Activated B cell treated with CpG ODN at 0.5 μM for 24 hours (primary cell): ENCODE data around the gene GPR21. TPM values are rescaled to one million over a fixed set of nuclear protein-coding genes. Genes with fewer than 3 reads are reported as not detected.
A peak's percentile ranks its signal among the peaks of the same experiment; 100 is the strongest.

Source experiments
- ATAC-seq: fragments of 200-7000 bp; cut with Tn5 transposase; one replicate; pipeline ENCODE4 v1.10.0; 2021; ENCODE audit warnings: low read depth, mild to moderate bottlenecking, moderate library complexity
- CTCF ChIA-PET: fragments of 350-600 bp; sonication (Branson Sonifier 250); formaldehyde crosslinking; loops from one replicate; lab custom pipeline; 2021; ENCODE audit warnings: antibody characterized with exemption; lab: Charles Lee
- POLR2A ChIA-PET: fragments of 350-600 bp; sonication (Branson Sonifier 250); formaldehyde crosslinking; loops from one replicate; lab custom pipeline; 2021; ENCODE audit warnings: antibody characterized with exemption; lab: Charles Lee
- DNase-seq: peaks from one replicate; pipeline ENCODE4 v3.0.0; 2022
- H3K27ac Mint-ChIP-seq: one replicate; pipeline ENCODE4 v1.8.0; 2020; ENCODE audit warnings: mixed read lengths
- H3K27me3 Mint-ChIP-seq: one replicate; pipeline ENCODE4 v1.8.0; 2021; ENCODE audit warnings: mixed read lengths
- H3K36me3 Mint-ChIP-seq: one replicate; pipeline ENCODE4 v1.8.0; 2021; ENCODE audit warnings: low read depth, mixed read lengths
- H3K4me1 Mint-ChIP-seq: one replicate; pipeline ENCODE4 v1.8.0; 2021; ENCODE audit warnings: mixed read lengths
- H3K4me3 Mint-ChIP-seq: one replicate; pipeline ENCODE4 v1.8.0; 2020; ENCODE audit warnings: mild to moderate bottlenecking, mixed read lengths
- H3K9me3 Mint-ChIP-seq: one replicate; pipeline ENCODE4 v1.8.0; 2020; ENCODE audit warnings: mixed read lengths
- CTCF ChIP-seq: fragments of 200-600 bp; IDR thresholded peaks from one replicate; pipeline ENCODE4 v1.8.0; 2022; ENCODE audit warnings: antibody characterized with exemption, mild to moderate bottlenecking
- intact Hi-C: fragments of 100-400 bp; cut with micrococcal nuclease; formaldehyde crosslinking; loops from one replicate; pipeline ENCODE4 v1.15.1; 2024
- total RNA-seq: library from RNA; stranded (reverse); gene quantifications from 2 replicates; pipeline ENCODE4 v1.2.3, GENCODE V29; 2022

GPR21 gene
- total RNA-seq, 1 donor from 2014 or later, result 1.6 TPM

GRCh38 chr9:123067136-123067535, 33.7 kb downstream of the GPR21 start:
- intact Hi-C loops, result no loop called here
- H3K27me3 Mint-ChIP-seq, result no peaks in the 10 kb centered on the region
- DNase-seq (no peak), ATAC-seq (no peak)
- no peak overlapping the region for H3K4me3 Mint-ChIP-seq
- TF ChIP-seq CTCF, result no peak
- no peaks in the 10 kb centered on the region for H3K9me3 Mint-ChIP-seq
- ChIA-PET CTCF (interaction anchor here (1.4 kb wide), 1 partner anchor 283 kb away, joined by 4 read pairs; no protein-coding TSS in a partner anchor), POLR2A (no interaction called here)
- no peak overlapping the region for H3K27ac Mint-ChIP-seq
- H3K4me1 Mint-ChIP-seq, result peaks cover 3% of the 10 kb centered on the region
- peaks cover 66% of the 10 kb centered on the region for H3K36me3 Mint-ChIP-seq

GRCh38 chr9:123069010-123069481, 35.6 kb downstream of the GPR21 start:
- no peak for ATAC-seq

GRCh38 chr9:123070198-123070597, 36.7 kb downstream of the GPR21 start:
- Mint-ChIP-seq H3K27ac (no peak overlapping the region), H3K27me3 (no peaks in the 10 kb centered on the region), H3K9me3 (no peaks in the 10 kb centered on the region), H3K36me3 (peaks cover 75% of the 10 kb centered on the region), H3K4me3 (no peak overlapping the region), H3K4me1 (peaks cover 17% of the 10 kb centered on the region)
- CTCF ChIA-PET, result no interaction called here
- ATAC-seq (no peak), DNase-seq (no peak)
- POLR2A ChIA-PET, result no interaction called here
- intact Hi-C loops, result no loop called here
- no peak for TF ChIP-seq CTCF

More at GRCh38 chr9:123069010-123069481, 35.6 kb downstream of the GPR21 start:
- no peak for DNase-seq
- ChIA-PET CTCF (interaction anchor here (1.5 kb wide), 1 partner anchor 157 kb away, joined by 8 read pairs; no protein-coding TSS in a partner anchor), POLR2A (no interaction called here)
- H3K27me3 Mint-ChIP-seq, result no peaks in the 10 kb centered on the region
- H3K9me3 Mint-ChIP-seq, result no peaks in the 10 kb centered on the region
- no peak overlapping the region for H3K4me3 Mint-ChIP-seq
- no peak for TF ChIP-seq CTCF
- H3K27ac Mint-ChIP-seq, result no peak overlapping the region
- peaks cover 74% of the 10 kb centered on the region for H3K36me3 Mint-ChIP-seq
- intact Hi-C loops, result no loop called here
- H3K4me1 Mint-ChIP-seq, result peaks cover 17% of the 10 kb centered on the region

GRCh38 chr9:123072407-123072995, 39.0 kb downstream of the GPR21 start:
- ATAC-seq (no peak), DNase-seq (no peak)
- intact Hi-C loops, result no loop called here
- ChIA-PET CTCF (interaction anchor here (6.1 kb wide), 1 partner anchor 277 kb away, joined by 41 read pairs; no protein-coding TSS in a partner anchor), POLR2A (interaction anchor here (0.7 to 0.9 kb wide), 2 partner anchors 160 to 277 kb away, joined by 3 to 4 read pairs; partner anchors contain the start of gene ZBTB6)
- H3K4me1 Mint-ChIP-seq, result peaks cover 17% of the 10 kb centered on the region
- no peak for TF ChIP-seq CTCF
- no peaks in the 10 kb centered on the region for H3K27me3 Mint-ChIP-seq
- H3K4me3 Mint-ChIP-seq, result no peak overlapping the region
- H3K9me3 Mint-ChIP-seq, result no peaks in the 10 kb centered on the region
- no peak overlapping the region for H3K27ac Mint-ChIP-seq
- H3K36me3 Mint-ChIP-seq, result peaks cover 67% of the 10 kb centered on the region

GRCh38 chr9:123073441-123073840, 40.0 kb downstream of the GPR21 start:
- CTCF ChIA-PET, result interaction anchor here (1.3 to 6.1 kb wide), 2 partner anchors 276 to 313 kb away, joined by 4 to 41 read pairs; no protein-coding TSS in a partner anchor
- TF ChIP-seq CTCF, result no peak
- Mint-ChIP-seq H3K27ac (peak overlapping the region; percentile 56), H3K4me3 (no peak overlapping the region), H3K36me3 (peaks cover 70% of the 10 kb centered on the region), H3K9me3 (no peaks in the 10 kb centered on the region), H3K27me3 (no peaks in the 10 kb centered on the region), H3K4me1 (peaks cover 17% of the 10 kb centered on the region)
- DNase-seq (no peak), ATAC-seq (peak; percentile 28)
- POLR2A ChIA-PET, result interaction anchor here (0.9 kb wide), 1 partner anchor 161 kb away, joined by 4 read pairs; the partner anchor contains the start of gene ZBTB6
- intact Hi-C loops, result no loop called here
